ENCODE results near the gene RNF112.

GRCh38 chr17:19387921-19388521 is 23.0 kb upstream of the RNF112 start:
- TF ChIP-seq ZNF274 (IDR thresholded peaks at IDR 0.05; ENCODE audit: low read depth, low read length) = no peak
- no peak for TF ChIP-seq SUZ12 (IDR thresholded peaks at IDR 0.05; ENCODE audit: extremely low read depth, insufficient read depth, insufficient read length)
- TF ChIP-seq YY1 (IDR thresholded peaks at IDR 0.05; ENCODE audit: insufficient read depth, insufficient read length) = no peak
